Stomach (tissue), 4 donors: ENCODE results near the gene RAB20.

Experiments used
- POLR2A ChIP-seq, 4 donors: fragments of 450-650 bp; IDR thresholded peaks; one replicate each; pipeline ENCODE4 v1.6.1; 2016; ENCODE audit warnings: antibody characterized with exemption in 4 of 4, control low read depth in 2 of 4, mild to moderate bottlenecking in 1 of 4, moderate library complexity in 1 of 4
- POLR2AphosphoS5 ChIP-seq, 3 donors: sonication (generic); formaldehyde crosslinking; IDR thresholded peaks; one replicate each; pipeline ENCODE4 v1.6.1; 2016; ENCODE audit warnings: antibody characterized with exemption in 3 of 3
- TF ChIP-seq, protein P1 (sequence below), 7 experiments: fragments of 450-650 bp in 4 of 7; fragments of 200-600 bp in 3 of 7; sonication (generic) in 3 of 7; IDR thresholded peaks; one replicate each; pipeline ENCODE4 v1.5.1; 2016 to 2019; ENCODE audit warnings: antibody characterized with exemption in 7 of 7, control low read depth in 2 of 7, mild to moderate bottlenecking in 1 of 7

DNA sequence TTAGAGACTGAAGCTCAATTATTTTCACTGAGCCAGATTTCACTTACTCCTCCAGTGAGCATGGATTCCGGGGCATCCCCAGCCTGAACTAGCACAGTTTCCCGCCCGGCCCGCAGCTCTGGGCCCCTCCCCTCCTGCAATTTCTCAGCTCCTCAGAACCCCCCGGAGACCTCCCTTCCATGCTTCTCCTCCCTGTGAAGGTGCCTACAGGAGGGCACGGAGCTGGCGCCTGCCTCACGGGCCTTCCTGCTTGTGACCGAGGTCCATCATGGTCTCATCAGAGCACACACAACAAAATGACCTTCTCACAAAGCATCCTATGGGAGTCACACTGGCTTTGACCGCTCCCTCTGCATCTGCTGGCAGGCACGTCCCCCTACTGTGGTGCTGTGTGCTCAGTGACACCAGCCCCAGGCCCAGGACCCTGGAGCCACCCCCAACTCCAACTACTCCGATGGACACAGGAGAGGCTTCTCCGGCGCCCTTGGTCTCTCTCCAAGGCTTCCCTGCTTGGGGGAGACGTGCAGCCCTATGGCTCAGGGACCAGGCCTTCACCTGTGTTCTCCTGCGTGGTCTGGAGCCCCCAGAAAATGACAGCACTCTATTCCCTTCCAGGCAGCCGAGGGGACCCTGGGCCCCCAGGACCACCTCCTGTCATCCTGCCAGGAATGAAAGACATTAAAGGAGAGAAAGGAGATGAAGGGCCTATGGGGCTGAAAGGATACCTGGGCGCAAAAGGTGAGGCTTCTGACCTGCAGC lies 77.1 kb downstream of the RAB20 start:
- TF ChIP-seq, protein P1, sequence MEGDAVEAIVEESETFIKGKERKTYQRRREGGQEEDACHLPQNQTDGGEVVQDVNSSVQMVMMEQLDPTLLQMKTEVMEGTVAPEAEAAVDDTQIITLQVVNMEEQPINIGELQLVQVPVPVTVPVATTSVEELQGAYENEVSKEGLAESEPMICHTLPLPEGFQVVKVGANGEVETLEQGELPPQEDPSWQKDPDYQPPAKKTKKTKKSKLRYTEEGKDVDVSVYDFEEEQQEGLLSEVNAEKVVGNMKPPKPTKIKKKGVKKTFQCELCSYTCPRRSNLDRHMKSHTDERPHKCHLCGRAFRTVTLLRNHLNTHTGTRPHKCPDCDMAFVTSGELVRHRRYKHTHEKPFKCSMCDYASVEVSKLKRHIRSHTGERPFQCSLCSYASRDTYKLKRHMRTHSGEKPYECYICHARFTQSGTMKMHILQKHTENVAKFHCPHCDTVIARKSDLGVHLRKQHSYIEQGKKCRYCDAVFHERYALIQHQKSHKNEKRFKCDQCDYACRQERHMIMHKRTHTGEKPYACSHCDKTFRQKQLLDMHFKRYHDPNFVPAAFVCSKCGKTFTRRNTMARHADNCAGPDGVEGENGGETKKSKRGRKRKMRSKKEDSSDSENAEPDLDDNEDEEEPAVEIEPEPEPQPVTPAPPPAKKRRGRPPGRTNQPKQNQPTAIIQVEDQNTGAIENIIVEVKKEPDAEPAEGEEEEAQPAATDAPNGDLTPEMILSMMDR (IDR thresholded peaks at IDR 0.05), result no peak
- no peak for TF ChIP-seq POLR2AphosphoS5 (IDR thresholded peaks at IDR 0.05)
- no peak for TF ChIP-seq POLR2A (IDR thresholded peaks at IDR 0.05)
